ENCODE data around the gene MYCBPAP.
"Not testable (repeated sequence)": the region's sequence is repeated elsewhere in the genome, so short reads cannot be mapped to it uniquely, and the experiment has no call there.

Gene MYCBPAP

DNA sequence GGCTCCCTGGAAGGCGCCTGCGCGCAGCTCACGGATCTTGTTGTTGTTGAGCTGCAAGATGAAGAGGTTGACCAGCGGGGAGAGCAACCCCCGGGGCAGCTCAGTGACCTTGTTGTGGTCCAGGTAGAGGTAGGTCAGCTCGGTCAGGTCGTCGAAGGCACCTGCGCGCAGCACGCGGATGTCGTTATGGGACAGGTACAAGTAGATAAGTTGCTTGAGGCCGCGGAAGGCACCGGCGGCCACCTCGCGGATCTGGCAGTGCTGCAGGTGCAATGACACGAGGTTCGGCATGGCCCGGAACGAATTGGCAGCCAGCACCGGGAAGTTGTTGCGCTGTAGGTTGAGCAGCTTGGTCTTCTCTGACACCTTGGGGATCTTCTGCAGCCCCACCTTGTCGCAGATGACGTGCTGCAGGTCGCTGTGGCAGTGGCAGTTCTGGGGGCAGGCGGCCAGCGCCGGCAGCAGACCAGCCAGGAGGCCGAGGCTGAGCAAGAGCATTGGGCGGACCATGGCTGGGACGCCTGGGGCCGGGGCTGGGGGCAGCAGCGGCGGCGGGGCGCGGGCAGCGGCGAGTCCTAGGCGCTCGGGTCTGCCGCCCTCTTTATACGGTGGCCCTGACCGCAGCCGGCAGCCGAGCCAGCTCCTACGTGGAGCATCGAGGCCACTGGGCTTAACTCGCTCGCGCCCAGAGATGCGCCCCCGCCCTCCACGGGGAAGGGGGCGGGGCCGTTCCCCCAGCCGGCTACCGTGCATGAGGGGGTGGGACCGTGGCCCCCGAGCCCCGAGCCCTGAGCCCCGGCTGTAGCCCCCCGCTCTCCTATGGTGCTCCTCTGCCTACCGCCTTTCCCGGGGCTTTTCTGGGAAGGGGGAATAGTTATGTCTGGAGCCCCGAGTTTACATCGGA is 39.7 kb upstream of the MYCBPAP start, which contains the start of gene CHAD:
TSS of gene CHAD (minus strand) at position 577 of the 904 bp plus-strand sequence. CDS start at position 510, 67 bp downstream.
- Mint-ChIP-seq H3K36me3 (ENCODE audit: low read depth) (no peaks in the 10 kb centered on the region), H3K27ac (no peak within 1 kb of the TSS), H3K4me1 (ENCODE audit: low read depth) (peaks cover 6% of the 10 kb centered on the region), H3K27me3 (peaks cover 34% of the 10 kb centered on the region), H3K4me3 (peak within 1 kb of the TSS; percentile 10), H3K9me3 (no peaks in the 10 kb centered on the region)
- DNase-seq, result no peak

GRCh38 chr17:50469208-50469605 is 39.0 kb upstream of the MYCBPAP start:
- no peak overlapping the region for H3K27ac Mint-ChIP-seq
- DNase-seq, result no peak
- H3K27me3 Mint-ChIP-seq, result peaks cover 34% of the 10 kb centered on the region
- H3K4me1 Mint-ChIP-seq (ENCODE audit: low read depth), result peaks cover 6% of the 10 kb centered on the region
- no peaks in the 10 kb centered on the region for H3K9me3 Mint-ChIP-seq
- no peak overlapping the region for H3K4me3 Mint-ChIP-seq
- no peaks in the 10 kb centered on the region for H3K36me3 Mint-ChIP-seq (ENCODE audit: low read depth)

GRCh38 chr17:50469671-50470305 is 38.5 kb upstream of the MYCBPAP start:
- Mint-ChIP-seq H3K27me3 (peaks cover 34% of the 10 kb centered on the region), H3K9me3 (no peaks in the 10 kb centered on the region), H3K36me3 (ENCODE audit: low read depth) (no peaks in the 10 kb centered on the region), H3K4me1 (ENCODE audit: low read depth) (peaks cover 6% of the 10 kb centered on the region), H3K4me3 (no peak overlapping the region), H3K27ac (no peak overlapping the region)
- no peak for DNase-seq

DNA sequence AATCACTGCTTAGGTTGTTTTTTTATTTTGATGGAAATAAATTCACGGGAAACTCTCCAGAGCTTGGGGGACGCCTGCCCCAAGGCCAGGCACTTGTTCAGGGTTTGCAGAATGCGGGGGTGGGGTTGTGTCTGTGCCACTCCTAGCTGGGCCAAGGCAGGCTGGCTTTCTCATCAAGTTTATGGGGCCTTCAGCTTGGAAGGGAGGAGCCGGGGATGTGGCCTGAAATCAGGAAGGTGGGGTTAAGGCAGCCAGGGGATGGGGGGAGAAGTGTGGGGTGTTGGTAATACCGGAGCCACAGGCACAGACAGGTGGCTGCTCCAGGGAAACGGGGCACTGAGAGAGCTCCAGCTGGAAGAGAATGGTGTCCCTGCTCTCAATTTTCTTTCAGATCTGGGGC is 37.8 kb upstream of the MYCBPAP start:
- H3K9me3 Mint-ChIP-seq, result no peaks in the 10 kb centered on the region
- no peaks in the 10 kb centered on the region for H3K36me3 Mint-ChIP-seq (ENCODE audit: low read depth)
- DNase-seq, result no peak
- H3K27ac Mint-ChIP-seq, result no peak overlapping the region
- peaks cover 32% of the 10 kb centered on the region for H3K27me3 Mint-ChIP-seq
- H3K4me3 Mint-ChIP-seq, result no peak overlapping the region
- peaks cover 6% of the 10 kb centered on the region for H3K4me1 Mint-ChIP-seq (ENCODE audit: low read depth)

GRCh38 chr17:50471009-50471905 is 37.0 kb upstream of the MYCBPAP start:
- DNase-seq, result no peak
- Mint-ChIP-seq H3K36me3 (ENCODE audit: low read depth) (no peaks in the 10 kb centered on the region), H3K27me3 (peaks cover 28% of the 10 kb centered on the region), H3K4me3 (no peak overlapping the region), H3K4me1 (ENCODE audit: low read depth) (peaks cover 6% of the 10 kb centered on the region), H3K9me3 (no peaks in the 10 kb centered on the region), H3K27ac (no peak overlapping the region)

DNA sequence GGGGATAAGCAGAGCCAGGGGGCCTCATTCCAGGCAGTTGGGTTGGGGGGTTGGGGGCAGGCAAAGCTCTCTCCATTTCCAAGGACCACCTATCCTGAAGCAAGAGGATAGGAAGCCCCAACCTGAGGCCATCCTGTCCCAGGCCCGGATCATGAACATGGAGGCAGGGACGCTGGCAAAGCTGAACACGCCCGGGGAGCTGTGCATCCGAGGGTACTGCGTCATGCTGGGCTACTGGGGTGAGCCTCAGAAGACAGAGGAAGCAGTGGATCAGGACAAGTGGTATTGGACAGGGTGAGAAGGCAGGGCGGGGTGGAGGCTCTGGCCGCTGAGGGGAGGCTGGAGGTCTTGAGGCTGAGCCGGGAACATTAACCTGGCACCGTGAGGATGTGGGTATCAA is 36.0 kb upstream of the MYCBPAP start:
- no peak overlapping the region for H3K4me3 Mint-ChIP-seq
- no peak overlapping the region for H3K27ac Mint-ChIP-seq
- no peaks in the 10 kb centered on the region for H3K36me3 Mint-ChIP-seq (ENCODE audit: low read depth)
- H3K4me1 Mint-ChIP-seq (ENCODE audit: low read depth), result peaks cover 6% of the 10 kb centered on the region
- no peak for DNase-seq
- peaks cover 23% of the 10 kb centered on the region for H3K27me3 Mint-ChIP-seq
- H3K9me3 Mint-ChIP-seq, result no peaks in the 10 kb centered on the region

- H3K27me3 Mint-ChIP-seq, result peaks cover 18% of the 10 kb centered on the region
- not testable (repeated sequence) for H3K4me3 Mint-ChIP-seq; H3K27ac Mint-ChIP-seq; H3K9me3 Mint-ChIP-seq; DNase-seq; H3K4me1 Mint-ChIP-seq (ENCODE audit: low read depth); H3K36me3 Mint-ChIP-seq (ENCODE audit: low read depth)
Observed at GRCh38 chr17:50472761-50473161, 35.5 kb upstream of the MYCBPAP start.

- H3K27ac Mint-ChIP-seq, result no peak overlapping the region
- peaks cover 9% of the 10 kb centered on the region for H3K27me3 Mint-ChIP-seq
- no peaks in the 10 kb centered on the region for H3K9me3 Mint-ChIP-seq
- no peaks in the 10 kb centered on the region for H3K36me3 Mint-ChIP-seq (ENCODE audit: low read depth)
- DNase-seq, result no peak
- no peak overlapping the region for H3K4me3 Mint-ChIP-seq
- H3K4me1 Mint-ChIP-seq (ENCODE audit: low read depth), result peaks cover 9% of the 10 kb centered on the region
Observed at GRCh38 chr17:50473901-50474300, 34.3 kb upstream of the MYCBPAP start.

- peaks cover 4% of the 10 kb centered on the region for H3K27me3 Mint-ChIP-seq
- DNase-seq, result no peak
- H3K36me3 Mint-ChIP-seq (ENCODE audit: low read depth), result peaks cover 6% of the 10 kb centered on the region
- no peak overlapping the region for H3K27ac Mint-ChIP-seq
- H3K4me1 Mint-ChIP-seq (ENCODE audit: low read depth), result peaks cover 9% of the 10 kb centered on the region
- no peaks in the 10 kb centered on the region for H3K9me3 Mint-ChIP-seq
- H3K4me3 Mint-ChIP-seq, result no peak overlapping the region
Observed at GRCh38 chr17:50474523-50474922, 33.7 kb upstream of the MYCBPAP start.

DNA sequence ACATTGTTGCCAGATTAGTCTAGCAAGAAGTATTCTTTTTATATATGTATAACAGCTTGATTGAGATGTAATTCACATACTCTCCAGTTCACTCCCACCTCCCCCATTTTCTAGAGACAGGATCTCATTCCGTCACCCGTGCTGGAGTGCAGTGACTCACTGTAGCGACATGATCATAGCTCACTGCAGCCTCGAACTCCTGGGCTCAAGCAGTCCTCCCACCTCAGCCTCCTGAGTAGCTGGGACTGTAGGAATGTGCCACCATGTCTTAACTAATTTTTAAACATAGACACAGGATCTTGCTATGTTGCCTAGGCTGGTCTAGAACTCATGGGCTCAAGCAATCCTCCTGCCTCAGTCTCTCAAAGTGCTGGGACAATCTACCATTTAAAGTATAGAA is 32.9 kb upstream of the MYCBPAP start:
- Mint-ChIP-seq H3K36me3 (ENCODE audit: low read depth) (peaks cover 13% of the 10 kb centered on the region), H3K27me3 (no peaks in the 10 kb centered on the region), H3K4me3 (no peak overlapping the region), H3K4me1 (ENCODE audit: low read depth) (peaks cover 17% of the 10 kb centered on the region), H3K27ac (no peak overlapping the region), H3K9me3 (no peaks in the 10 kb centered on the region)
- no peak for DNase-seq

GRCh38 chr17:50475775-50476544 is 32.3 kb upstream of the MYCBPAP start:
- not testable (repeated sequence) for H3K4me3 Mint-ChIP-seq, H3K27me3 Mint-ChIP-seq, H3K27ac Mint-ChIP-seq, H3K9me3 Mint-ChIP-seq, DNase-seq
- peaks cover 18% of the 10 kb centered on the region for H3K36me3 Mint-ChIP-seq (ENCODE audit: low read depth)
- peaks cover 21% of the 10 kb centered on the region for H3K4me1 Mint-ChIP-seq (ENCODE audit: low read depth)

- peaks cover 24% of the 10 kb centered on the region for H3K4me1 Mint-ChIP-seq (ENCODE audit: low read depth)
- H3K9me3 Mint-ChIP-seq, result no peaks in the 10 kb centered on the region
- DNase-seq, result no peak
- H3K27me3 Mint-ChIP-seq, result no peaks in the 10 kb centered on the region
- peaks cover 25% of the 10 kb centered on the region for H3K36me3 Mint-ChIP-seq (ENCODE audit: low read depth)
- H3K27ac Mint-ChIP-seq, result no peak overlapping the region
- no peak overlapping the region for H3K4me3 Mint-ChIP-seq
Observed at GRCh38 chr17:50476545-50477315, 31.5 kb upstream of the MYCBPAP start.

DNA sequence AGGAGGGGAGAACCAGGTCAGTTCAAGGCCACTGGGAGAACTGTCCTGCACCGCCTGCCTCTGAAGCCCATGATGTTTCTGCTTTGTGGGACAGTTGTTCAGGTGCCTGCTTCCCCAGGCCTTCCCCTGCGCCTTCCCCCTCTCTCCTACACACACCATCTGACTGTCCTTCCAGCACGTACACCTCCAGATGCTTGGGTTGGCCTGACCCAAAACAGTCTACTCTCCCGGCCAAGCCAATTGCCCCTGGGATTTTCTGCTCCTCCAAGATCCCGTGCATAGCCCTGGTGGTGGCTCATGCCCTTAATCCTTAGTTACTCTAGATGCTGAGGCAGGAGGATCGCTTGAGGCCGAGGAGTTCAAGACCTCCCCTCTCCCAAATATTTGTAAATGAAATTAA is 30.3 kb upstream of the MYCBPAP start:
- peak overlapping the region; percentile 93 for H3K27ac Mint-ChIP-seq
- H3K36me3 Mint-ChIP-seq (ENCODE audit: low read depth), result peaks cover 37% of the 10 kb centered on the region
- H3K4me3 Mint-ChIP-seq, result peak overlapping the region; percentile 88
- no peak for DNase-seq
- no peaks in the 10 kb centered on the region for H3K9me3 Mint-ChIP-seq
- no peaks in the 10 kb centered on the region for H3K27me3 Mint-ChIP-seq
- H3K4me1 Mint-ChIP-seq (ENCODE audit: low read depth), result peaks cover 32% of the 10 kb centered on the region
